Activated CD8-positive, alpha-beta memory T cell treated with anti-CD3 and anti-CD28 coated beads, Interleukin-2, amount 50 U/mL, for 48 hours (primary cell): ENCODE measurements around the gene KIRREL3.

Experiments used
- DNase-seq: peaks from one replicate; pipeline ENCODE4 v3.0.0-alpha.2; 2020

Gene KIRREL3

GRCh38 chr11:126658306-126659056, 342.1 kb downstream of the KIRREL3 start:
- no peak for DNase-seq

DNA sequence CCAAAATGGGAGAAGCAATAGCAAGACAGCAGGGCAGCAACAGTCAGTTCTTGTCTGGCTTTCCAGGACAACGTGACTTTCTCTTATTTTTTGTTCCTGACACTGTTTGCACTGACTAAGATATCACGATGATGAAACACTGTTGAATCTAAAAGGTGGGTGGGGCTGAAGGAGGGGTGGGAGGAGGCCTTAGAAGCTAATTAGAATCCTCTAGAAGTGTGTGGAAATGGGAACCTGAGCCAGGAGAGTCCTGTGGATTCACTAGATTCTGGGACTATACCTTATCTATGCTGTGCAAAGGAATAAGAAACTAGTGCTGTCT, 344.8 kb downstream of the KIRREL3 start:
- no peak for DNase-seq

GRCh38 chr11:126654886-126655806, 345.4 kb downstream of the KIRREL3 start:
- DNase-seq: no peak

- no peak for DNase-seq
These were observed 347.5 kb downstream of the KIRREL3 start for GRCh38 chr11:126653040-126653439.

DNA sequence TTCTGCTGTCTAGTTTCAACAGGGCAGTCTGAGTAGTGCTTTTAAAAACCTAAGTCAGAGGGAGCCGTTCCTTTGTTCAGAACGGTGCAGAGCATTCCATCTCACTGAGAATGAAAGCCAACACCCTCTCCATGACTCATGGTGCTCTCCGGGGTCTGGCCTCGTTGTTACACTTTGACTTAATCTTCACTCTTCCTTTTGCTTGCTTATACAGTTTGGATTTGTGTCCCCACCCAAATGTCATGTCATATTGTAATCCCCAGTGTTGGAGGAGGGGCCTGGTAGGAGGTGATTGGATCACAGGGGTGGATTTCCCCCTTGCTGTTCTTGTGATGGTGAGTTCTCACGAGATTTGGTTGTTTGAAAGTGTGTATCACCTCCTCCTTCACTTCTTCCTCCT, 352.8 kb downstream of the KIRREL3 start:
- no peak for DNase-seq

DNA sequence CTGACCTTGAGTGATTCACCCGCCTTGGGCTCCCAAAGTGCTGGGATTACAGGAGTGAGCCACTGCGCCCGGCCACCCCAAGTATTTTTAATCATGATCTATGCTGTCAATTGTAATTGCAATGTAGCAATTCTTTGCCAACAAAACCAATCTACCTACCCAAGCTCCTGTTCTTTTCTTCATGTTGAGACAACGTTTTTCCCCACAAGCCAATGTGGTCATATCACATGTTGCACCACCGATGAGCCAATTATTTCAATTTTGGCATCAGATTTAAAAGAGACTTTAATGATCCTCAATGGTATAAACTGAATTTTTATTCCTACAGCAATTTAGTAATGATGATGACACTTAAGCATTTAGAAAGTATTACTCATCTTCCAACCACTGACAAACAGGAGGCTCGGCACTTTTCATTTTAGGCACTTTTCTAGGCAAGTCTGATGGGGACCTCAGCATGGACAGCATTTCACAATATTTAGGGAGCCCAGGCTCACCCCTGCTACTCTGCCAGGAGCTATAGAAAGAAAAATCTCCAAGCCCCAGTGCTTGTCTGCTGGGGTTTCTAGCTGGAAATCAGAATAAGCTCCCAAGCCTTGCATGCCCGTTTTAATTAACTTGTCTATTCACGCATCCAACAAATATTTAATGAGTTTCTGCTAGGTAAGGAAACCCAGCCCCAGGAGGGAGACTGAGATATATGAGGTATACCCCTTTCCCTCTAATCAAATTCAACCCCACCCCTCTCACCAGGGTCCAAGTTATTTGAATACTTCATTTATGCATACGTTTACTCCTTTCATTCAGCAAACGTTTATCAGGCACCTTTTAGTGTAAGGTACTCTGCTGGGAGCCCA, 353.6 kb downstream of the KIRREL3 start:
- no peak for DNase-seq

GRCh38 chr11:126645186-126645585, 355.4 kb downstream of the KIRREL3 start:
- no peak for DNase-seq

DNA sequence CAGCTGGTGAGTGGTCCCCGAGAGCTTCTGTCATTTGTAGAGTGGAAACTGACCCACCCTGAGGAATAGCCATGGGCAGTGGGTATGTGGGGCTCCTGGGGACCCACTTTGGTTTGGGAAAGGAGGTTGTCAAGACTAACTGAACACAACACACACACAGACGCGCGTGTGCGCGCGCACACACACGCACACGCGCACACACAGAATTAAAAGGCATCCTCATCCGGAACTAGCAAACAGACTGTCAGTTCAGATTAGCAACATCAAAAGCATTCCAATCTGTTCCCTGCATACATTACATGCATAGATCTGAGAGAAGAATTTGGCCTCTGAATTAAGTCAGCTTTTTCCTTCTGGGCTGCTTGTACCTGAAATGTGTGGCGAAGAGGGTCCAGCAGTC, 360.4 kb downstream of the KIRREL3 start:
- no peak for DNase-seq

- DNase-seq: no peak
These were observed 360.9 kb downstream of the KIRREL3 start for GRCh38 chr11:126639692-126640091.

GRCh38 chr11:126638648-126639047, 361.9 kb downstream of the KIRREL3 start:
- no peak for DNase-seq

DNA sequence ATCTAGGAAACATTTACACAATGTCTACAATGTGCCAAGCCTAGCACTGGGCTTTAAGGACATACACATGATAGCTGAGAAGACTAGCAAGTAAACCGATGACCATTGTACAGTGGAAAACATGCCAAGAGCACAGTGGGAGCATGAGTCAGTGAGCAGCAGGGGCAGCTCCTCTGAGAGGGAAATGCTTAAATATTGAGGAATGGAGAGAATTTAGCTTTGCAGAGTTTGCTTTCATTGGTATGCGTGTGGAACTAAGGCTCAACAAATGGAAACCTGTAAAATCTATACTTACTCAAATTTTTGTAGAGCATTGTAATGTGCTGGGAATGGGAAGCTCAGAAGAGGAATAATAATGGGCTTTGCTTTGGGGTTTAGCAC, 362.8 kb downstream of the KIRREL3 start:
- DNase-seq: no peak

DNA sequence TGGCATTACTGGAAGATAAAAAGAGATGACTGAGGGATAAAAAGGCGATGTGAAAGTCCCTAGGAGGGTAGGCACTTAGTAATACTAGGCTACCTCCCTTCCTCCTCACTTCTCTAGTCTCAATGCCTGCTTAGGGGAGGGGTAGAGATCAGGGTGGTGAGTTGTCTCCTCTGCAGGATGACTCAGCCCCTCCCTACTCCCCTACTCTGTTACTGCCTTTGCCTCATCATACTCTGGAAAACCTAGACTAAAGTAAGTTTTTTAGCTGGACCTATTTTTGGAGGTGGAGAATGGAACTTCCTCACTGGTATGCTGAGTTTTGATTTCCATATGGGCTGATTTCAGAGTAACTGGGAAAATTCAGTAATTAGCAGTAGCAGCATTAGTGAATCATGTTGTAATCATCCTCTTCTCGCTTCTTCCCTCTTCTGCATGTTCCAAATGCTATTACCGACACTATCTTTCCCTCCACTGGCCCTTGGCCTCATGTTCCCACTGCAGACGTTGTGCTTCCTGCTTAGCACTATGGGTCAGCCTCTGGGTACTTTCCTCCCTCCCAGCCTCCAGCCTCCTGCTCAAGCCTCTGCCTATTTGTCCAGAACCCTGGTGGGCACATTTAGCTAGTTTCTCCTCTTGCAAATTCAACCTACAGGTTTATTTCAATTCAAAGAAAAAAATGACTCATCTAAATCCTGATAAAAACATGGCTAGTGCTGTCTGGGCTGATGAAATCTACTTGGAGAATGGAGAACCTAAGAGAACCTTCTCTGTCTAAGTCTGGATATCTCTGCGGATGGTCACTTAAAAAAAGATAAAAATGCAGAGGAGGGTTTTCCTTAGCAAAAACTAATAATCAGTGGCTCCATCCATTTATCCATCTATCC, 363.4 kb downstream of the KIRREL3 start:
- no peak for DNase-seq

DNA sequence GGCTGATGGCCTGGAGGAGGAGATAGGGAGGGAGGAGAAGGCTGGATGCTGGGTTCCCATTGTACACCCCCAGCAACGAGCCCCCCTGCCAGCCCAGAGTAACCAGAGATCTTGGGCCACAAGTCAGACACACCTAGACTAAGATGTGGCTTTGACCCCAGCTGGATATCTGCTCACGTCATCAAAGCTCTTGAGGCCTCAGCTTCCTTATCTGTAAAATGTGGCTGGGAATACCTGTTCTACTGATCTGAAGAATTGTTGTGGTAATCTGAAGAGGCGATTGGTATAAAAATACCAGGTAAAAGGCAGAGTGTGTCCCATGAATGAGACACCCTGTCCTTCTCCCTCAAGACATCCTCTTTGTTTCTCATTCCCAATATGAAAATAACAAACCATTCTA, 365.1 kb downstream of the KIRREL3 start:
- no peak for DNase-seq

- DNase-seq: no peak
These were observed 365.6 kb downstream of the KIRREL3 start for GRCh38 chr11:126634963-126635362.

DNA sequence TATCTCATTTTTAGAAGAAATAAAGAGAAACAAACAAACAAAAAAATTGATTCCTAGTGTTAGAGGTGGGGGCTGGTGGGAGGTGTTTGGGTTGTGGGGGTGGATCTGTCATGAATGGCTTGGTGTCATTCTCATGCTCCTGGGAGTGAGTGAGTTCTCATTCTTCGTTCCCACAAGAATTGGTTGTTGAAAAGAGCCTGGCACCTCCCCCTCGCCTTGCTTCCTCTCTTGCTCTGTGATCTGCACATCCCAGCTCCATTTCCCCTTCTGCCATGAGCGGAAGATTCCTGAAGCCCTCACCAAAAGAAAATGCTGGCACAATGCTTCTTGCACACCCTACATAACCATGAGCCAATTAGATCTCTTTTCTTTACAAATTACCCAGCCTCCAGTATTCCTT, 367.2 kb downstream of the KIRREL3 start:
- no peak for DNase-seq

- DNase-seq: no peak
These were observed 369.4 kb downstream of the KIRREL3 start for GRCh38 chr11:126630893-126631798.

- DNase-seq: no peak
These were observed 370.1 kb downstream of the KIRREL3 start for GRCh38 chr11:126630488-126630887.

DNA sequence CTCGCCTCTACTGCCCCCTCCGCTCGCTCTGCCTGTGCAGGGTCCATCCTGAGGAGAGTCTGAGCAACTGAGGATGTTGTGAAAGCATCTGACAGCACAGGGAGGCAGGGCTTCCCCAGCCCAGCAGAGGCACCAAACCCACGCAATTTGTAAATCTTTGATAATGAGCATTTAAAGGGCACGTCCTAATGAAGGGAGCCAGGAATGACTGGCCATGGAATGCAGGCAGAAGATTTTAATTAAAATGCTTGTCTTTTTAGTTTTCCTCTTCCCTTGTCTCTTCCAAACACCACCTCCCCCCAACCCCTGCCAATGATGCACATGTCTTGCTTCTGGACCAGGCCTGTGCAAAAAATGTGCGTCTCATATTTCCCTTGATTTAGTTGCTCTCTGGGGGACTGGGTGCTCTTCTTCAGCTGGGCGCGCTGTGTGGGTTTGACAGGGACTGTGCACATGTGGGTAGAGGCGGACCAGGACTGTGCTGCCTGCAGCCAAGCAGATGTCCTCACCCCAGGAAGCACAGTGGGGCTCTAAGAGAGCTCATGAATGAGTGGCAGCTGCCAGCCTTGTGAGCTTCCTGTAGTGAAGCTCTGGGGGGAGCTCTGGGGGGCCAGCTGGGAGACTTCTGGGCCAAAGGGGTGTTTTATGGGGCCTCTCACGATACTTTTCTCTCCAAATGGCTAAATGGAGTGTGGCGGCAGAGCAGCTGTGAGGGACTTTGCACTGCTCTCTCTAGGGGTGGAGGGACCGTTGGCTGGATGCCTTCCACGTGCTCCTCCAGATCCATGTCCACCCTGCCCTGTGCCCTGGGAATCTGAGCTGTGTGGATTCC, 371.6 kb downstream of the KIRREL3 start:
- DNase-seq: no peak

GRCh38 chr11:126628450-126628789, 372.1 kb downstream of the KIRREL3 start:
- DNase-seq: no peak

GRCh38 chr11:126627421-126627820, 373.1 kb downstream of the KIRREL3 start:
- no peak for DNase-seq
